D721Med (cell line): Measurements from ENCODE around the gene PAGR1.

Source experiments
- DNase-seq: peaks from one replicate; pipeline ENCODE4 v3.0.0; 2011; ENCODE audit warnings: low spot score; ENCODE audit not compliant: insufficient read length
- FAIRE-seq: peaks from 2 replicates; lab custom pipeline; 2011; peaks lifted over from hg19 to GRCh38; lab: Jason Lieb, UNC
- CTCF ChIP-seq: IDR thresholded peaks from 2 replicates; pipeline ENCODE4 v1.5.1; 2012; ENCODE audit warnings: mild to moderate bottlenecking, control low read depth; ENCODE audit not compliant: insufficient read depth; ENCODE audit errors: missing control alignments

Gene PAGR1

GRCh38 chr16:29835926-29836325, 20.0 kb downstream of the PAGR1 start:
- DNase-seq (no peak), FAIRE-seq (no peak)
- TF ChIP-seq CTCF, result no peak

- FAIRE-seq, result no peak
- TF ChIP-seq CTCF, result no peak
- DNase-seq, result no peak
Measured at GRCh38 chr16:29836623-29837022, 20.7 kb downstream of the PAGR1 start.

- DNase-seq (no peak), FAIRE-seq (no peak)
- no peak for TF ChIP-seq CTCF
Measured at GRCh38 chr16:29837841-29838240, 21.9 kb downstream of the PAGR1 start.

- no peak for TF ChIP-seq CTCF
- DNase-seq (no peak), FAIRE-seq (no peak)
Measured at GRCh38 chr16:29839822-29840221, 23.9 kb downstream of the PAGR1 start.

- DNase-seq, result no peak
- no peak for FAIRE-seq
- no peak for TF ChIP-seq CTCF
Measured at GRCh38 chr16:29840240-29840639, 24.3 kb downstream of the PAGR1 start.

GRCh38 chr16:29841631-29842030, 25.7 kb downstream of the PAGR1 start:
- FAIRE-seq (no peak), DNase-seq (no peak)
- no peak for TF ChIP-seq CTCF

- DNase-seq (no peak), FAIRE-seq (no peak)
- TF ChIP-seq CTCF, result no peak
Measured at GRCh38 chr16:29842732-29843346, 26.9 kb downstream of the PAGR1 start.
